ENCODE measurements around the gene ESRRA. TPM values are rescaled to one million over a fixed set of nuclear protein-coding genes. Genes with fewer than 3 reads are reported as not detected.
A peak's percentile ranks its signal among the peaks of the same experiment; 100 is the strongest.

ESRRA gene
- total and polyA plus RNA-seq, 2 of the 13 experiments (the other 11 are each of a cell fraction or from before 2014, with no cell fraction given), result 18.1 to 36.3 TPM

DNA sequence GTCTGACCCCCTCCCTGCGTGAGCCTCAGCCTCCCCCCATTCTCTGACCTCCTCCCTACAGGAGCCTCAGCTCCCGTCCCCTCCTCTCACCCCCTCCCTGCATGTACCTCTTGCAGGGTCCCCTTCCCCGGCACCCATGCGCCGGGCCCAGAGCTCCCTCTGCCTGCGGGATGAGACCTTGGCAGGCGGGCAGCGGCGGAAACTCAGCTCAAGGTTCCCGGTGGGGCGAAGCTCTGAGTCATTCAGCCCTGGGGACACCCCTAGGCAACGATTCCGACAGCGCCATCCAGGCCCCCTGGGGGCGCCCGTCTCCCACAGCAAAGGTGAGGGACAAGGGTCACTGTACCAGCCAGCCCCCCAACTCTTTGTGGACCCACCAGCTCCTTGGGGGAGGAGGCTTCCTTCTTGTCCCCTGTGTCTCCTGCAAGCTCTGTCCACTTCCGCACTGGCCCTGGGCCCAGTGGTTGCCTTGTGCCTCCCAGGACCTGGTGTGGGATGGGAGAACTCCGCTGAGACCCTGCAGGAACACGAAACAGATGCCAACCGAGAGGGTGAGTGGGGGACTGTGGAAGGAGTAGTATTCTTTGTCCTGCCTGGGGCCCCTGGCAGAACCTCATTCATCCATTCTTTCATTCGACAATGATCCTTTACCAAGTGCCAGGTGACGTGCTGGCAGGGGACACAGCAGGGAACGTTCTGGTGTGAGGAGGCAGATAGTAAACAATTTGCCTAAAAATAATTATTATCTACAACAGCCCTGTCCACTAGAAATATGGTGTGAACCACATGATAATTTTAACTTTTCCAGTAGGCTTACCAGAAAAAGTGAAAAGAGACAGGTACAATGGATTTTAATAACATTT lies 50.0 kb downstream of the ESRRA start (continued):
- TF ChIP-seq KDM2A (CRISPR knock-in tag; IDR thresholded peaks at IDR 0.05; ENCODE audit: borderline replicate concordance, low read depth) (peak; percentile 68; the same call in 1 of the 2 replicates), PHF21A (CRISPR knock-in tag; IDR thresholded peaks at IDR 0.05) (no peak; the same call in 1 of the 2 replicates), HMG20A (CRISPR knock-in tag; IDR thresholded peaks at IDR 0.05; ENCODE audit: borderline replicate concordance) (no peak), HOXA5 (CRISPR knock-in tag; IDR thresholded peaks at IDR 0.05) (no peak), PAWR (CRISPR knock-in tag; IDR thresholded peaks at IDR 0.05; ENCODE audit: borderline replicate concordance) (no peak), ZNF615 (CRISPR knock-in tag; IDR thresholded peaks at IDR 0.05; ENCODE audit: borderline replicate concordance) (no peak), ADNP (CRISPR knock-in tag; IDR thresholded peaks at IDR 0.05) (no peak), WIZ (CRISPR knock-in tag; IDR thresholded peaks at IDR 0.05) (no peak), ZNF430 (CRISPR knock-in tag; IDR thresholded peaks at IDR 0.05) (no peak), ZFP36L2 (CRISPR knock-in tag; IDR thresholded peaks at IDR 0.05) (0 out of 2 replicates have a peak, but pooled peaks have one; percentile 23), ASH2L (IDR thresholded peaks at IDR 0.05; ENCODE audit: insufficient read length, low read depth, low read length) (no peak), REPIN1 (CRISPR knock-in tag; IDR thresholded peaks at IDR 0.05; ENCODE audit: borderline replicate concordance, low read depth) (0 out of 2 replicates have a peak, but pooled peaks have one; percentile 35), ZNF589 (CRISPR knock-in tag; conservative IDR thresholded peaks at IDR 0.05) (peak; percentile 61; the same call in 1 of the 2 replicates), ATF7 (IDR thresholded peaks at IDR 0.05) (no peak), ATF7 (CRISPR knock-in tag; IDR thresholded peaks at IDR 0.05) (no peak), NFIB (CRISPR knock-in tag; IDR thresholded peaks at IDR 0.05; ENCODE audit: borderline replicate concordance) (no peak), SP5 (CRISPR knock-in tag; IDR thresholded peaks at IDR 0.05; ENCODE audit: borderline replicate concordance, low read depth) (no peak), ZNF121 (CRISPR knock-in tag; IDR thresholded peaks at IDR 0.05) (0 out of 2 replicates have a peak, but pooled peaks have one; percentile 26), RBM22 (optimal IDR thresholded peaks at IDR 0.05; ENCODE audit: low read length) (no peak), THAP11 (CRISPR knock-in tag; IDR thresholded peaks at IDR 0.05) (peak; percentile 57), FOSL2 (CRISPR knock-in tag; IDR thresholded peaks at IDR 0.05) (peak; percentile 96), HNRNPH1 (optimal IDR thresholded peaks at IDR 0.05; ENCODE audit: low read depth, low read length) (no peak), MXD4 (CRISPR knock-in tag; IDR thresholded peaks at IDR 0.05) (peak; percentile 31; the same call in 1 of the 2 replicates)
- TF ChIP-seq, protein P1, sequence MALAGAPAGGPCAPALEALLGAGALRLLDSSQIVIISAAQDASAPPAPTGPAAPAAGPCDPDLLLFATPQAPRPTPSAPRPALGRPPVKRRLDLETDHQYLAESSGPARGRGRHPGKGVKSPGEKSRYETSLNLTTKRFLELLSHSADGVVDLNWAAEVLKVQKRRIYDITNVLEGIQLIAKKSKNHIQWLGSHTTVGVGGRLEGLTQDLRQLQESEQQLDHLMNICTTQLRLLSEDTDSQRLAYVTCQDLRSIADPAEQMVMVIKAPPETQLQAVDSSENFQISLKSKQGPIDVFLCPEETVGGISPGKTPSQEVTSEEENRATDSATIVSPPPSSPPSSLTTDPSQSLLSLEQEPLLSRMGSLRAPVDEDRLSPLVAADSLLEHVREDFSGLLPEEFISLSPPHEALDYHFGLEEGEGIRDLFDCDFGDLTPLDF (CRISPR knock-in tag; IDR thresholded peaks at IDR 0.05), result no peak
- TF ChIP-seq, protein P2, sequence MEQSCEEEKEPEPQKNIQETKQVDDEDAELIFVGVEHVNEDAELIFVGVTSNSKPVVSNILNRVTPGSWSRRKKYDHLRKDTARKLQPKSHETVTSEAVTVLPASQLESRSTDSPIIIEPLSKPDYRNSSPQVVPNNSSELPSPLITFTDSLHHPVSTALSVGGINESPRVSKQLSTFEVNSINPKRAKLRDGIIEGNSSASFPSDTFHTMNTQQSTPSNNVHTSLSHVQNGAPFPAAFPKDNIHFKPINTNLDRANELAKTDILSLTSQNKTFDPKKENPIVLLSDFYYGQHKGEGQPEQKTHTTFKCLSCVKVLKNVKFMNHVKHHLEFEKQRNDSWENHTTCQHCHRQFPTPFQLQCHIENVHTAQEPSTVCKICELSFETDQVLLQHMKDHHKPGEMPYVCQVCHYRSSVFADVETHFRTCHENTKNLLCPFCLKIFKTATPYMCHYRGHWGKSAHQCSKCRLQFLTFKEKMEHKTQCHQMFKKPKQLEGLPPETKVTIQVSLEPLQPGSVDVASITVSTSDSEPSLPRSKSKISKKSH (CRISPR knock-in tag; IDR thresholded peaks at IDR 0.05; ENCODE audit: borderline replicate concordance), result 0 out of 2 replicates have a peak, but pooled peaks have one; percentile 43
- TF ChIP-seq, protein P3, sequence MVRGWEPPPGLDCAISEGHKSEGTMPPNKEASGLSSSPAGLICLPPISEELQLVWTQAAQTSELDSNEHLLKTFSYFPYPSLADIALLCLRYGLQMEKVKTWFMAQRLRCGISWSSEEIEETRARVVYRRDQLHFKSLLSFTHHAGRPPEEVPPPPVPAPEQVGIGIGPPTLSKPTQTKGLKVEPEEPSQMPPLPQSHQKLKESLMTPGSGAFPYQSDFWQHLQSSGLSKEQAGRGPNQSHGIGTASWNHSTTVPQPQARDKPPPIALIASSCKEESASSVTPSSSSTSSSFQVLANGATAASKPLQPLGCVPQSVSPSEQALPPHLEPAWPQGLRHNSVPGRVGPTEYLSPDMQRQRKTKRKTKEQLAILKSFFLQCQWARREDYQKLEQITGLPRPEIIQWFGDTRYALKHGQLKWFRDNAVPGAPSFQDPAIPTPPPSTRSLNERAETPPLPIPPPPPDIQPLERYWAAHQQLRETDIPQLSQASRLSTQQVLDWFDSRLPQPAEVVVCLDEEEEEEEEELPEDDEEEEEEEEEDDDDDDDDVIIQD (CRISPR knock-in tag; IDR thresholded peaks at IDR 0.05; ENCODE audit: low read depth), result peak; percentile 52; the same call in 1 of the 2 replicates
- TF ChIP-seq, protein P4, sequence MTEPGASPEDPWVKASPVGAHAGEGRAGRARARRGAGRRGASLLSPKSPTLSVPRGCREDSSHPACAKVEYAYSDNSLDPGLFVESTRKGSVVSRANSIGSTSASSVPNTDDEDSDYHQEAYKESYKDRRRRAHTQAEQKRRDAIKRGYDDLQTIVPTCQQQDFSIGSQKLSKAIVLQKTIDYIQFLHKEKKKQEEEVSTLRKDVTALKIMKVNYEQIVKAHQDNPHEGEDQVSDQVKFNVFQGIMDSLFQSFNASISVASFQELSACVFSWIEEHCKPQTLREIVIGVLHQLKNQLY (CRISPR knock-in tag; IDR thresholded peaks at IDR 0.05), result 0 out of 2 replicates have a peak, but pooled peaks have one; percentile 29
